HG02870 (cell line): ENCODE measurements around the gene C2.
"Not testable (repeated sequence)": the region's sequence is repeated elsewhere in the genome, so short reads cannot be mapped to it uniquely, and the experiment has no call there.

Source experiments
- ATAC-seq: cut with Tn5 transposase; IDR thresholded peaks from one replicate; pipeline ENCODE4 v1.9.1; 2021; ENCODE audit warnings: mild to moderate bottlenecking, moderate library complexity; ENCODE audit not compliant: unreplicated experiment

C2 gene

DNA sequence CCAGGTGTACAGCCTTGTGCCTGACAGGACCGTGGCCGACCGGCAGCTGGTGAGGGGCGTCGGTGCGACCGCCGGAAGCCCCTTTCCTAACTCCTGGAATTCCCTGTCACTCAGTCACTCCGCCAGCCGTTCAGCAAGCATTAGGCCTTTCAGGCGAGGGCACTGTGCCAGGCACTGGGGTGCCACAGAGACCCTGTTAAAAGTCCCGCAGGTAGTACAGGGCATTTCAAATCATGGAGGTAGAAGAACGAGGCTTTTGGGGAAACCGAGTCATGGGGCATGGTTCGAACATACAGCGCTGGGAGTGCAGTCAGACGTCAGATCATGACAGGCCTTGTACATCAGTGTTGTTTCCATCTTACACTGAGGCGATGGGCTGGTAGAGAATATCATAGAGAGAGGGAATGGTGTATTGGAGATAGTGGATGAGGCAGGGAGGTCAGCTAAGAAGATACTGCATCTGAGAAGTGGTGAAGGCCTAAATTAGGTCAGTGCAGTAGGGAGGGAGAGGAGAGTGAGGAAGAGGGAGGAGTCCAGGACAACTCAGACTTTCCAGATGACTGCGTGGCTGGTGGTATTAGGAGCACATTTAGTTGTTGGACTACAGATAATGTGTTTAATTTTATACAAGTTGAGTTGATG, 45.3 kb downstream of the C2 start:
- no peak for ATAC-seq

GRCh38 chr6:31976065-31976464, 48.5 kb downstream of the C2 start:
- ATAC-seq, result not testable (repeated sequence)

DNA sequence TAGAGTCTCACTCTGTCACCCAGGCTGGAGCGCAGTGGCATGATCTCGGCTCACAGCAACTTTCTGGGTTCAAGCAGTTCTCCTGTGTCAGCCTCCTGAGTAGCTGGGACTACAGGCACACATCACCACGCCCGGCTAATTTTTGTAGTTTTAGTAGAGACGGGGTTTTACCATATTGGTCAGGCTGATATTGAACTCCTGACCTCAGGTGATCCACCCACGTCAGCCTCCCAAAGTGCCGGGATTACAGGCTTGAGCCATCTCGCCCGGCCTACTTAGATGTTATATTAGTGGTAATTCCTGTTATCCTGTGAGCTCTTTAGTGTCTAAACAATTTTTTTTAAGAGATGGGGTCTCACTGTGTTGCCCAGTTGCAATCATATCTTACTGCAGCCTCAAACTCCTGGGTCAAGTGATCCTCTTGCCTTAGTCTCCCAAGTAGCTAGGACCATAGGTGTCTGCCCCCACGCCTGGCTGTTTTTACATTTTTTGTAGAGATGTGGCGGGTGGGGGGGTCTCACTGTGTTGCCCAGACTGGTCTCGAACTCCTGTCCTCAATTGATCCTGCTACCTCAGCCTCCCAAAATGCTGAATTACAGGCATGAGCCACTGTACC, 50.4 kb downstream of the C2 start:
- no peak for ATAC-seq

DNA sequence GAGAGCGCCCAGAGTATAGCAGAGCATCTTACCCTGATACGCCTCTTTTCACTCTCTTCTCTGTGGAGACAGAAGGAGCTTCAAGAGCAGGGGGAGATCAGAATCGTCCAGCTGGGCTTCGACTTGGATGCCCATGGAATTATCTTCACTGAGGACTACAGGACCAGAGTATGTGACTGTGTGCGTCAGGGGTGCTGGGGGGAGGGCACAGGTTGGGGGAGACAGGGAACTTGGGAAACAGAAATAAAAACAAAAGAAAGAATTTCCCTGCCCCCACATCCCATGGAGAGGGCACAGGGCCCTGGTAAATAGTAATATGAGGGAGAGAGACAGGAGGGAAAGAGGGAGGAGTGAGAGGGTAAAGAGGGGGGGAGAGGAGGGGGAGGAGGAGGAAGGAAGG, 51.3 kb downstream of the C2 start:
- ATAC-seq, result no peak

GRCh38 chr6:31979238-31979898, 51.9 kb downstream of the C2 start:
- no peak for ATAC-seq

DNA sequence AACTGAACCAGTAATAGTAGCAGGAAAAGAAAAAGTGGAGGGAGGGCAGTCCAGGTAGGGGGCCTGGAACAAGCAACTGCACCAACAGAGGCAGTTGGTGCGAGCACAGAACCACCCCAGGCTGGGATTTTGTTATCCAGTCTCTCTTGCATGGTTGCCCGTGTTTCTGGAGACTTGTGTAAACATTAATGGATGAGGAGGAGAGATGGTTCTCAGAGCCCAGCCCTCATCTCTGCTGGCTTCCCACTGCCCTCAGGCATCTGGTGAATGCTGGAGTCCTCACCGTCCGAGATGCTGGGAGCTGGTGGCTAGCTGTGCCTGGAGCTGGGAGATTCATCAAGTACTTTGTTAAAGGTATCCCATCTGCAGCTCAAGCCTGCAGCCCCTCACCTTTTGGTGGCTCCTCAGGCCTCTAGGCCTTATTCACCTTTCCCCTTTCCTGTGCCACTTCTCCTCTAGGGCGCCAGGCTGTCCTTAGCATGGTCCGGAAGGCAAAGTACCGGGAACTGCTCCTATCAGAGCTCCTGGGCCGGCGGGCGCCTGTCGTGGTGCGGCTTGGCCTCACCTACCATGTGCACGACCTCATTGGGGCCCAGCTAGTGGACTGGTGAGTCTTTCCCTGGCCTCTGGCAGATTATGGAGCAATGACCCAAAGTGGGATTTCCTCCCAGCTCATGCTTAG, 52.8 kb downstream of the C2 start:
- not testable (repeated sequence) for ATAC-seq

DNA sequence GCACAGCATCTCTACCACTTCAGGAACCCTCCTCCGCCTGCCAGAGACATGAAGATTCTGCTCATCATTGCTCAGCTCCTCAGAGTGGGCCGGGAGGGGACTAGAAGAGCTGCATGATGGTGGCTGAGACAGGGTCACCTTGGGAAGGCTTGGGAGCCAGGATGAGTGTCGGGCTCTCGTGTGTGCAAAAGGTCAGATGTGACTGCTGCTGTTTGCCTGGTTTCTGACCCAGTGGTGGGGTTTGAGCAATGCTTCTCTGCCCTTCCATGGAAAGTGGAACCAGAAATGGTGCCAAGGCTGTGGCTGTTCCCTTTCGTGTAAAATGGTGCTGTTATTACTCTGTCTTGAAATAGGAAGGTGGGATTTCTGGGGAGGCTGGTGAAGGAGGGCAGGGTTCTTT, 53.5 kb downstream of the C2 start:
- not testable (repeated sequence) for ATAC-seq

DNA sequence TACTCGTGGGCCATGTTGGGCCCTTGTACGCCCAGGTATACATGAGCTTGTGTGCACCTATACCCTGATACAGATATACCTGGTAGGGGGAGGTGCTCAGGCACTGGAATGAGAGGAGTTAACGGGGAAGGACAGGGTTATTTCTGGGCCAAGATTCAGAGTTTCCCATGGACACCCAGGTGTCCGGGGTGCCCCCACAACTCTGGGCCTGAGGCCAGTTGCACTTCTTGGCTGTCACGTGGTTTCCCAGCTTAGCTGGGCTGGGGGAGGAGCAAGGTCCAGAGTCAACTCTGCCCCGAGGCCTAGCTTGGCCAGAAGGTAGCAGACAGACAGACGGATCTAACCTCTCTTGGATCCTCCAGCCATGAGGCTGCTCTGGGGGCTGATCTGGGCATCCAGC, 54.2 kb downstream of the C2 start, which contains the start of gene C4A:
C4A (plus strand) TSS at position 314 of the 400 bp plus-strand sequence; CDS start at position 365, 51 bp downstream.
- not testable (repeated sequence) for ATAC-seq

GRCh38 chr6:31989363-31989762, 61.8 kb downstream of the C2 start:
- not testable (repeated sequence) for ATAC-seq

GRCh38 chr6:31994421-31994820, 66.9 kb downstream of the C2 start:
- not testable (repeated sequence) for ATAC-seq
